Astrocyte of the hippocampus (primary cell): ENCODE data around the gene TEDC1.
A peak's percentile ranks its signal among the peaks of the same experiment; 100 is the strongest.

Experiments used
- DNase-seq: peaks from one replicate; pipeline ENCODE4 v3.0.0; 2011; ENCODE audit warnings: low read depth, low spot score

TEDC1 gene

DNA sequence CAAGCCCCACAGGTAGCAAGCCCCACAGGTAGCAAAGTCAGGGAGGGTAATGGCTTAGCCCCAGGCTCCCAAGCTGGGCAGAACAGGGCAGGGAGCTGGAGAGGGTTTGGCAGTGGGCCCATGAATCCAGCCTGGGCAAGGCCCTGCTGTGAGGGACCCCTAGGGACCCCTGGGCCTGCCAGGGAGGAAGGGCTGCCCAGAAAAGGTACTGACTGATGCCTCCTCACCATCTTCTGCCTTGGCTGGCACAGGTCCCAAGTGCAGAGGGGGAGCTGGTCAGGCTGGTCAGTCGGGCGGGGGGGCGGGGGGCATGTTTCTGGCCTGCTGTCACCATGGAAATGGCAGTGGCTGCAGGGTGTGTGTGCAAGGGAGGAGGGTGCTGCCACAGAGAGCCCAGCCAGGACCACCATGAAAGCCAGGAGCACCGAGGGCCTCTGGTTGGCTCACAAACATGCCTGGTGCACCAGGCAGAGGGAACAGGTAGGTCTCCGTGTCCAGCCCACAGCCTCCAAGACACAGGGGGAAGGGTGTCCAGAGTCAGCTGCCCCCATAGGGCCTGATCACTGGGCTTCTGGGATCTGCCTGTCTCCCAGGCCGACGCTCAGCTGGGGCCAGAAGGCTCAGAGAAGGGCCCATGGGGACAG, 17.9 kb upstream of the TEDC1 start:
- peak; percentile 48 for DNase-seq

DNA sequence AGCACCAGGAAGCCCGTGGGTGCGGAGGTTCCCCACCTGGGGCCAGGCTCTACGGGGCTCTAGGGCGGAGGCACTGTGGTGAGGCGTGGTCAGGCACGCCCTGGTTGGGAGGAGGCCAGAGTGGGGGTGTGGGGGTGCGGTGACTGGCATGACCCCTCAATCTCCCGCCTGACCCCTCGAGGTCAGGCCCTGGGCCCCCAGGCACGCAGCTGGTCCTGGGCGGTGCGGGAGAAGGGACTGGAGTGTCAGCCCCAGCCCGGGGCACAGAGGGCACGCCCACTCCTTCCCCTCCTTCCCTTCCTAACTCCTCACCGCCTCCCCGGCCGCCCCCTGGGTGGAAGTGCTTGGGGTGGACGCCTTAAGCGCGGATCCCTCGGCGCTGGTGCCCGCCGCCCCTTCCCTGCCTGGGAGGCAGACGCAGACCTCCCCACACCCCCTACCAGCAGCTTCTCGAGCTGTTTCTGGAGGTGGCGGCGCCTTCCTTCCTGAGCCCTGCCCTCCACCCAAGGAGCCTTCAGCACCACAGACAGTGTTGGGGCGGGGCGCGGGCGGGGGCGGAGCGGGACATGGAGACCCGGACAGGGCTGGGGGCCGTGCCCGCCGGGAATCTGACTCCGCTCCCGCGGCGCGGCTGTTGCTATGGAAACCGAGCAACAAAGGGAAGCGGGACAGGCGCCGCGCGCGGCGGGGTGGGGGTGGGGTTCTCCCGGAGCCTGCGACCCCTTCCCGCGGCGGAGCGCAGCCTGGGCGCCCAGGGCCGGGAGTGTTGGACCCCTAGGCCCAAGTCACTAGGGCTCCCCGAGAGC, 17.2 kb upstream of the TEDC1 start:
- DNase-seq, result peak; percentile 98

DNA sequence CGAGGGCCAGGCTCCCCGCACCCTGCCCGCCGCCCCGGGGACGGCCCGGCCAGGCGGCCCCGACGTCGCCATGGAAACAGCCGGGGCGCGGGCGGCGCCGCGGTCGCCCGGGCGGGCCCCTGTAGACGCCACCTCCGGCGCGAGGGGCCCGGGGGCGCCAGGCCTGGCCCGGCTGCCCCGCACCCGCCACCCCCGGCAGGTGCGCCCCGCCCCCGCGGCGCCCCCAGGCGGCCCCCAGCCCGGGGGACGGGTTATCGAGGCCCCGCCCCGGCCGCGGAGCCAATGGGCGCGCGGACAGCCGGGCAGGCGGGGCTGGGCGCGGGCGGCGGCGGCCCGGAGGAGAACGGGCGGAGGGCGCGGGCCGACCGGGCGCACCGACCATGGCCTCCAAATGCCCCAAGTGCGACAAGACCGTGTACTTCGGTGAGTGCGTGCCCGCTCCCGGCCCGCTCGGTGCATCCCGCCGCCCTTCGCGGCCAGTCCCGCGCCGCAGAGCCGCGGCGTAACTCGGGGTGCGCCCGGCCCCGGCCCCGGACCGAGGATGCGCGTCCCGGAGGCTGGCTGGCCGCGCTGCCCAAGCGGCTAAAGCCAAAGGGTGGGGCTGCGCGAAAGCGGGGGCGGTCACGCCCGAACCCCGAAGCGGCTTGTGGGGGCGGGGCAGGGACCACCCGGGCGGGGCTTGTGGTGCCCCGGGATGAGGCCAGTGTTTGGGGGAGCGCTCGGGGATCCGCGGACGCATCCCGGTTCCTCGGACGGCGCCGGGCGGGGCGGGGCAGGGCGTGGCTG, 16.4 kb upstream of the TEDC1 start, which contains the start of gene CRIP2:
CRIP2 (plus strand) TSS at position 339 of the 786 bp plus-strand sequence; CDS start at position 381, 42 bp downstream.
- peak; percentile 85 for DNase-seq

DNA sequence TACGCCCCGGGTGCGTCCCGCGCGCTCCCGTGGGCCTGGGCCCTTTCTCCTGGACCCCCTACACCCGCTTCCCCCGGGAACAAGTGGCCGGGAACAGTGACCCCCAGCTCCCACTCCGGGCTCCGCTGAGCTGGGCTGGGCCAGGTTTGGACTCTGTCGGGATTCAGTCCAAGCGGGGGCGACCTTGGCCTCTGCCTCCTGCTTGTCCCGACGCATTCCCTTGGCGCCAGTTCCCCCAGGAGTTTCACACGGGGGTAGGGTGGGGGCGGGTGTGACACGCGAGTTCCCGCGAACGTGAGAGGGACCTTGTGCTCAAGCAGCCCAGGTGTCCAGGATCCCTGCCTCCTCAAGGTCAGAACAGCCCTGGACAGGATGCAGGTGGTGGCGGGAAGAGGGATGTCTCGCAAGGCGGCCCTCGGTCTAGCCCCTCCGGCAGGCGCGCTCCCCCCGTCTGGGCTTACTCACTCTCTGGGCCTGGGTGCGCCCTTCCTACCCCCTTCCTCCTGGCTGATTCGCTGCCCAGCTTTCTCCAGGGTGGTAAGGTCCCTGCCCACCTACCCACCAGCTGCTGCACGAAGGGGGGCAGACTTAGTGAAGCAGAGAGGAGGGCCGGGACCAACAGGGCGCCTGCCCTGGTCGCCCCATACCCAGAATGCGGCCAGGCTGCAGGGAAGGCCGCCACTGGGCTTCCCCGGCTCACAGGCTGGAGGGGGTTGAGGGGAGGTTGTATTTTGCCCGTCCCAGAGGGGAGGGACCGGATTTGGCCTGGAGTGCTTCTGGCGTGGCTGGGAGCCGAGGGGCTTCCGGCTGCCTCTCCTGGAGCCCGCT, 15.6 kb upstream of the TEDC1 start:
- peak; percentile 77 for DNase-seq

DNA sequence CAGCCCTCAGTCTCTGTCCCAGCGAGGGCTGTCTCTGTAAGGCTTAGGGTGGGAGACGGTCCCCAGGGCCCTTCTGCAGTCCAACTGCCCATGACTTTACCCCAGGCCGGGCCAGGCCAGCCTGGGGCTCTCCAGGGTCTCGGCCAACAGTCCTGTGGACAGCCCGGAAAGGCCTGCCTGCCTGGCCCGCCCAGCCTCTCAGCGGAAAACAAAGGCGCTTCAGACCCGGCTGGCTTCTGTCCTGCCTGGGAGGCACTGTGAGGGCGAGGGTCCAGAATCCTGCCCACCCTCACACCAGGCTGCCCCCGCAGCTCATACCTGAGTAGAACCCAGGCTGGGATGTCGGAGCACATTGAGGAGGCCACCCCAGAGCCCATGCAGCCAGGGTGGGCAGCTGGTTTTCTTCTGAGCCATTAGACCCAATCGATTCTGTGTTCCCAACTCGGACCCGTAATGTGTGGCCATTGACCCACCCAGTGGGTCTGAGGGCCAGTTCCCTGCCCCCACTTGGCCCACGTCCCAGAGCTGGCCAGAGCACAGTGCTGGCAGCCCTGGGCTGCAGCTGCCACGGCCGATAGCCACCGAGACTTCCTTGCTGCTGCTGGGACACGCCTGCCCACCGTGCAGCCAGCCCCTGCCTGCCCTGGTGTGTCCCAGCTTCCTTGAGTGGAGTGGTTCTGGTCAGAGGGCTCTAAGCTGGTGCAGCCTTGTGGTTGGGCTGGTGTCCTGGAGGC, 14.8 kb upstream of the TEDC1 start:
- peak; percentile 76 for DNase-seq

DNA sequence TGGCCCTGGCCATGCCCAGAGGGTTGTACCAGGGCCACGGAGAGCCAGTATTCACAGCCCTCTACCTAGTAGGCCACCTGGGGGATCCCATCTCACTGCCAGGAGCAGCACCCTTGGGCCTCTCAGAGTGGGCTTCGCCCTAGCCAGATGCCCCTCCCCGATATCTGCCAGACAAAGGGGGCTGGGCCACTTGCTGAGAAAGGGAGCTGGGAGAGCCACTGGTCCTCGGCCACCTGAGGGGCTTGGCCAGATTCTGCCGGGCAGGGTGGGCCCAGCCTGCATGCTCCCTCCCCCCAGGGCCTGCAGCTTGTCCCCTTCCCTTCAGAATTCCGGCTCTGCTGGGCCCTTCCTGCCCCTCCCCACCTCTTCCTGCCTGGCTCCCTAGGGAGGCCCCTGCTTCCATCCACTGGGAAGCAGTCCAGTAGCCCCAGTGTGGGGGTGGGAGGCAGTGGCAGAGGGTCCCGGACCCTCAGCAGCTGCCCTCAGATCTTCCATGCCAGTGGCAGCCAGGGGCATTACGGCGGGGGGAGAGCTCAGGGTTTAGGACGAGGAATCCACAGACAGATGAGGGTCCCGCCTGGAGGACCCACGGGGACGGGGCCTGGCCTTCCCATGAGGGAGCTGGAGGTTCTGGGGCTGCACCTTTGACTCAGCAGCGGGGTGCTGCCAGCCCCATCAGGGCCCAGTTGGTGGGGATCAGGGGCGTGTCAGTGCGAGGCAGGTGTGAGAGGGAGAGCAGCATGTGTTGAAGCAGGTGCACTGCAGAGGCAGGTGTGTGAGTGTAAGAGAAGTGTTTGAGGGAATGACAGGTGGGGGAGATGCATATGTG, 14.0 kb upstream of the TEDC1 start:
- no peak for DNase-seq

DNA sequence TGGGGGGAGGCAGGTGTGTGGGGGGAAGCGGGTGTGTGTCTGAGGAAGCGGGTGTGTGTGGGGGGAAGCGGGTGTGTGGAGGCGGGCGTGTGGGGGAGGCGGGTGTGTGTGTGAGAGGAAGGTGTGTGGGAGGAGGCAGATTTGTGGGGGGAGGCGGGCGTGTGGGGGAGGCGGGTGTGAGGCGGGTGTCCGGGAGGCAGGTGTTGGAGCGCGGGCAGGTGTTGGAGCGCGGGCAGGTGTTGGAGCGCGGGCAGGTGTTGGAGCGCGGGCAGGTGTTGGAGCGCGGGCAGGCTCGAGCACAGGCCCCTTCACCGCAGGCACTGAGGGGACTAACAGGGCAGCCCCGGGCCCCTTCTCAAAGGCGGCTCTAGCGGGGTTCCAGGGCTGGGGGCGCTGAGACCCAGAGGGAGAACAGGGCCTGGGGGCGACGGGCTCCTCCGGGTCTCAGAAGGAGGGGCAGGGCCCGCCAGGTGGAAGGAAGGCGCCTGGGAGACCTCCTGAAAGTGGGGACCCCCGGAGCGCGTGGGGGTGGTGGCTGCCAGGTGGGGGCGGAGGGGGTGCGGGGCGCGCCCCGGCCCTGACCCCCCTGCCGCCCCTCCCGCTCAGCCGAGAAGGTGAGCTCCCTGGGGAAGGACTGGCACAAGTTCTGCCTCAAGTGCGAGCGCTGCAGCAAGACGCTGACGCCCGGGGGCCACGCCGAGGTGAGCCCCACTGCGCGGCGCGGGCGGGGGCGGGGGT, 13.2 kb upstream of the TEDC1 start:
- DNase-seq, result no peak

DNA sequence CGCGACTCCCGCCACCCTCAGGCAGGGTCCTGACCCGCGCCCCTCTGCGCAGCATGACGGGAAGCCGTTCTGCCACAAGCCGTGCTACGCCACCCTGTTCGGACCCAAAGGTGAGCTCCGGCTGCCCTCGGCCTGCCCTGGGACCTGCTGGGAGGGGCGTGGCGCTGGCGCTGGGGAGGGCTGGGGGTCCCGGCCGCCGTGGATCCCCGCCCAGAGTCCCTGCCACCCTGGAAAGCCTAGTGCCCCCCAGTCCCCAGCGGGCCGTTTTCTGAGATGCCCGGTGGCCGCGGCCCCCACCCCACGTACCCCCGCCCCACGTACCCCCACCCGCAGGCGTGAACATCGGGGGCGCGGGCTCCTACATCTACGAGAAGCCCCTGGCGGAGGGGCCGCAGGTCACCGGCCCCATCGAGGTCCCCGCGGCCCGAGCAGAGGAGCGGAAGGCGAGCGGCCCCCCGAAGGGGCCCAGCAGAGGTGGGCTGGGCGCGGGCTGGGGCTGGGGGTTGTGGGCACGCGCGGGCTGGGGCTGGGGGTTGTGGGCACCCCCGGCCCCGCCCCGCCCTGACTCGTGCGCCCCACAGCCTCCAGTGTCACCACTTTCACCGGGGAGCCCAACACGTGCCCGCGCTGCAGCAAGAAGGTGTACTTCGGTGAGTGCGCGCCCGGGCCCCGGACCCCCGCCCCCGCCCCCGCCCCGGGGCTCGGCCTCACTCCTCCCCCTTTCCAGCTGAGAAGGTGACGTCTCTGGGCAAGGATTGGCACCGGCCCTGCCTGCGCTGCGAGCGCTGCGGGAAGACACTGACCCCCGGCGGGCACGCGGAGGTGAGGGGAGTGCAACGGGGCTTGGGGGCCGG, 12.4 kb upstream of the TEDC1 start:
- DNase-seq, result no peak

DNA sequence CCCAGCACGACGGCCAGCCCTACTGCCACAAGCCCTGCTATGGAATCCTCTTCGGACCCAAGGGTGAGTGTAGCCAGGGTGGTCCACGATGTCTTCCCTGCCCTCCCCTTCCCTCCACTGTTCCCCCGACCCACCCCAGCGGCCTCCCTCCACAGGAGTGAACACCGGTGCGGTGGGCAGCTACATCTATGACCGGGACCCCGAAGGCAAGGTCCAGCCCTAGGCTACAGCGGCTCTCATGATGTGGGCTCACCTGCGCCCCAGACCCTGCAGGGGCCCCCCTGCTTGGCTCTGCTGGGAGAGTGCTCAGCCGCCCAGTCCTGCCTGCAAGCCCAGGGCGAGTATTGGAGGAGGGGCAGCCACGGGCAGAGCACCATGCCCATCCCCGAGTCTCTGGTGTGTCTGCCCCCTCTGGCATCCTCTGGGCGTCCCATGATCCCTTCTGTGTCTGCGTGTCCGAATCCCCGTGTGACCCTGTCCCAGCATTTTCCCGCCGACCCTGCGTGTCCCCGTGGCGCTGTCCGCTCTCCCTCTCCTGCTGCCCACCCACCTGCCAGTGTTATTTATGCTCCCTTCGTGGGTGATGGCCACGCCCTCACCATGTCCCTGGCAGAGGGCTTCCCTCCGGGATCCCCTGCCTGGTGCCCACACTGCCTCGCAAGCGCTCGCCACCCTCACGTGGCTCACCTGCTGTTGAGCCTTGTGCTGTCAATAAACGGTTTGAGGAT, 11.5 kb upstream of the TEDC1 start:
- no peak for DNase-seq

DNA sequence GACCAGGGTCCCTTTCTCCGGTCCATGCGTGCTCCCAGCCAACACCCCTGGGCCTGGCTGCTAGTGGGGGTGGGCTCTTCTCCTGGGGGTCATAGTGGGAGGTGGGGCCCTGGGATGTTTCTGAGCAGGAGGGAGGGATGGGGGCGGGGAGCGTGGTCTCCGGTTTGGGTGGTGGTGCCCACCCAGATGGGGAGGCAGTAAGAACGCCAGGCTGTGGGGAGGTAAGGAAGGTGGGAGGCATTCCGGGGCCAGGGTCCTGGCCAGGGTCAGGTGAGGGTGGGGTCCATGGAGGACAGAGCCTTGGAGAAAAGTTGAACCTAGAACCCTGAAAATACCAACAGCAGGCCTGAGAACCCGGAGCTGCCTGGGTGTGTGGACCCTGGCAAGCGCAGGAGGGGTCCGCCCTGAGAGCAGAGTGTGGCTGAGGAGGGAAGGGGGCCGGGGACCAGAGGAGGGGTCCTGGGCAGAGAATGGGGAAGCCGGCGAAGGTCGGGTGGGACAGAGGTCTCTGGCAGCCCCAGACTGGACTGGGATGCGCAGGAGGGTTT, 10.8 kb upstream of the TEDC1 start:
- DNase-seq, result no peak

DNA sequence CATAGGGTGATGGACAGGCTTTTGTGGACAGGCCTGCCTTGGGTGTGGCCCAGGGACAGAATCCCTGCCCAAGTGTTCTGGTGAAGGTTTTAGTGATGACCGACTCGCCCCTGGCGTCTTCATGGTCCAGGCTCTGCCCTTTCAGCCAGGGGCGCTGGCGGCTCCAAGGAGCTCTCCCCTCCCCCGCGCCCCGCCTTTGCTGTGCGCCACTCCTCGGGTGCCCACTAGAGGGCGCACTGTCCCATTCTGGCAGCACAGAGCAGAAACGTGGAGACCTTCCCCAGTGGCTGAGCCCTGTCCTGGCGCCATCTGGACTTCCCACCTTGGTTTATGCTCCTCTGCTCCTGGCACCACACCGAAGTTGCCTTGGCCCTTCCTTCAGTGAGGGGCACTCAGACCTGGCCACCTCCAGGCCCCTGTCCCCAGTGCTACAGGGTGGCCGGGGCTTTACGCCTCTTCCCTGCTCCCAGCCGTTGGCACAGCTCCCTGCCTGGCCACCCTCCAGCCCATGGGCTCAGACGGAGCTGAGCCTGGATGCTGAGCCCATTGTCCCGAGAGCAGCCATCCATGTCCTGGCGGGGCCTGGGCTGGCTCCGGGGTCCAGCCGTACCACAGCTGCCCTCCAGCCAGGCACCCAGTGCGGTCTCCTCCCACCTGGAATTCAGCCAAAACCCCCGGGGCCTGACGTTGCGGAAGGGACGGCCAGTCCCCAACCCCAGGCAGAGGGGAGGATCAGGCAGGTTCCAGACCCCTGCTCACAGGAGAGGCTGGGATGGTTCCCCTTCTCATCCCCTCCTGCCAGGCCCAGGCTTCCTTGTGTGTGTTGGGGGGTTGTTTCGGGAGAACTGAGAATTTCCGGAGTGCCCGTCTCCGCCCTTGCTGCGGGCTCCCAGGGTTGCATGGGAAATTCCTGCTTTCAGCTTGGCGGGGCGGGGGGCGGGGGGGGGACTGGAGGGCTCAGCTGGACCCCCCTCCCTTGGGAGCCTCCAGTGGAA, 9.9 kb upstream of the TEDC1 start:
- peak; percentile 97 for DNase-seq

DNA sequence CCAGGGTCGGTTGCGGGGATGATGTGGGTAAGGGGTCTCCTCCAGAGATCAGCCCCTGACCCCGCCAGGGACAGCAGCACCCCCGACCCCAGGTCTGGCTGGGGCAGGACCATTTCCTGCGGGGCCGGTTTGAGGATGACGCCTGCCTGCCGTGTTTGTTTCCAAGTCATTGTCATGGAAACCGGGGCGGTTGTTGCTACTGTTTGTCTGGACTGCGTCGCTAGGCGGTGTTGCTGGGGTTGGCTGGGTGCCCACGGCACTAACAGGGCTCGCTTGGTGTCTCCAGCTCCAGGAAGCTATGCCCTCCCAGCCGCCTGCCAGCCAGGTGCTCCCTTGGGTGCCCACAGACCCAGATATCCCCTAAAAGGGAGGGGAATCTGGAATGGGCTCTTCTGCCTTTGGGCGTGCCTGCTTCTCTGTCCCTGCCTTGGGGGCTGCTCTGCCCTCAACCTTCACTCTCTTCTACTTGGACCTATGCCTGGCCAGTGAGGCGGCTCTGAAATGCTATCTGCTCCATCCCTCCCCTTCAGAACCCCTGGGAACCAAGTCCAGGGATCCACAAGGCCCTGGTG, 9.1 kb upstream of the TEDC1 start:
- DNase-seq, result peak; percentile 99

DNA sequence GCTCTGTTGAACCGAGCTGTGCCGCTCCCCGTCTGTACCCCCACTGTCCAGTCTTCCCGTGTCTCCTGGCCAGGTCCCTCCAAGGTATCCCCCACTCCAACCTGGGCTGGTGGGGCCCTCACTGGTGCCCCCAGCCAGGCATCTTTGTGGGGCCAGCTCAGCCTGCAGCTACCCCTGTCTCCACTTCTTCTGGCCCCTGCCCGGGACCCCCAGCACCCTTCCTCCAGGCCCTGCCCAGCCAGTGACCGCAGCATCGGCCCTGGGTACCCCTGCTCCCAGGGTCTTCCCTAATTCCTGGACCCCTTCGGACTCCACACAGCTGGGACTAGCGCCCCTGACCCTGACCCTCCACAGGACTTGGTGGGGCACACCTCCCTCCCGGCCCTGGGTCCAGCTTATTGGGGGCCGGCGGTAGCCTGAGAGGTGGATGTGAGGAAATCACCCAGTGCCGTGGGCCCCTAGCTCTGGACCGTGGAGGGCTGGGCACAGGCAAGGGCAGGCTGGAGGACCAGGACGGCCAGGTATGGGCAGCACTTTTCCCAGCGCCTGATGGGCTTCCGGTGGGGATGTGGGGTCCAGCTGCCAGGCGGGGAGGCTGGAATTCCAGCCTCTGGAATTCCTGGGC, 8.4 kb upstream of the TEDC1 start:
- DNase-seq, result no peak

DNA sequence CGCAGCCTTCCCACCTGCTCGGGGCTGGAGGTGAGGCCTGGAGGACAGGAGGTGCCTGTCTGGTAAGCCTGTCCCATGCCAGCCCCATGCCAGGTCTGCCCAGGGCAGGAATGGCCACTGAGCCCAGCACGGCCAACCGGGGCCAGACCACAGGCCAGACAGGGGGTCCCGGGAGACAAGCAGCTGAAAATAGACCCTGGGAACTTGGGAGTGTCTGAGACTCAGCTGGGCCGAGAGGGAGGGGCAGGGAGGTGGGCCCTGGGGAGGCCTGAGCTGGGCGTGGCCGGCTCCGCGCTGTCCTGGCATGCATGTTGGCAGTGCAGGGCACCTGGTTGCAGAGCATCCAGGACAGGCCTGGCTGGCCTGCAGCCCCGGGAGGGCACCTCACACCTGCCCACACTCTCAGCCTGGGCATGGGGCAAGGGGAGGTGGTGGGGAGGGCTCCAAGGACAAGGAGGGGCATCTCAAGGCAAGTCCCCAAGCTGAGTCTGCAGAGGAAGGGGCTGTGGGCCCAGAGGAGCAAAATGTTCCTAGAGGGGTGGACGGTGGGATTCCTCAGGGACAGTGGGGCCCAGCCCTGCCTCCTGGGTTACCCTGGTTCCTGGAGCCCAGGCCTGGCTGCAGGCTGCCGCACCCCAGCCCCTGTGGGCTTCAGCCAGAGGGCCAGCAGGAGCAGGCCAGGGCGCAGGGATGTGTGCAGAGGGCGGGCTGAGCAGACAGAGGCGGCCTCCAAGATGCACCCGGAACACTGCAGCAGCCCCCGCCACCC, 7.6 kb upstream of the TEDC1 start:
- no peak for DNase-seq
